Loucy (cell line): Measurements from ENCODE around the gene TFB1M.

Experiments used
- H2AFZ ChIP-seq: fragments of 200-600 bp; sonication (generic); 2 replicates; pipeline ENCODE4 v1.6.0; 2016; ENCODE audit warnings: antibody characterized with exemption, mild to moderate bottlenecking, low read length, moderate library complexity
- H3F3A ChIP-seq: fragments of 200-600 bp; 2 replicates; pipeline ENCODE4 v1.6.0; 2016; ENCODE audit warnings: antibody characterized with exemption, low read depth, mild to moderate bottlenecking
- H3K27me3 ChIP-seq: fragments of 200-600 bp; sonication (generic); 2 replicates; pipeline ENCODE4 v1.6.1; 2014; ENCODE audit warnings: low read length, mild to moderate bottlenecking; ENCODE audit not compliant: insufficient read depth, poor library complexity, severe bottlenecking
- H3K36me3 ChIP-seq: fragments of 200-600 bp; sonication (generic); 2 replicates; pipeline ENCODE4 v1.6.1; 2016; ENCODE audit warnings: low read length; ENCODE audit not compliant: insufficient read depth
- H3K4me1 ChIP-seq: fragments of 200-600 bp; sonication (generic); 2 replicates; pipeline ENCODE4 v1.5.1; 2014; ENCODE audit warnings: low read length, mild to moderate bottlenecking; ENCODE audit not compliant: insufficient read depth, poor library complexity, severe bottlenecking
- H3K4me2 ChIP-seq: fragments of 200-600 bp; sonication (generic); 2 replicates; pipeline ENCODE4 v1.6.0; 2014; ENCODE audit warnings: antibody characterized with exemption, low read length, low read depth, mild to moderate bottlenecking; ENCODE audit not compliant: poor library complexity, severe bottlenecking
- H3K4me3 ChIP-seq: fragments of 200-600 bp; sonication (generic); 2 replicates; pipeline ENCODE4 v1.5.1; 2014; ENCODE audit warnings: low read length, mild to moderate bottlenecking, mixed read lengths; ENCODE audit not compliant: poor library complexity, severe bottlenecking
- H3K79me2 ChIP-seq: fragments of 200-600 bp; sonication (generic); 2 replicates; pipeline ENCODE4 v1.6.1; 2014; ENCODE audit warnings: low read length; ENCODE audit not compliant: insufficient read depth
- H3K9ac ChIP-seq: fragments of 200-600 bp; sonication (generic); 2 replicates; pipeline ENCODE4 v1.6.0; 2014; ENCODE audit warnings: mild to moderate bottlenecking, low read depth, low read length, moderate library complexity; ENCODE audit not compliant: poor library complexity, severe bottlenecking
- H3K9me2 ChIP-seq: fragments of 200-600 bp; sonication (generic); replicated peaks from 2 replicates; pipeline ENCODE4 v1.6.1; 2016; ENCODE audit warnings: low read depth, low read length, mixed read lengths
- H3K9me3 ChIP-seq: fragments of 200-600 bp; sonication (generic); 2 replicates; pipeline ENCODE4 v1.6.1; 2014; ENCODE audit warnings: mild to moderate bottlenecking, antibody characterized with exemption, low read length, low read depth; ENCODE audit not compliant: insufficient read depth
- H4K20me1 ChIP-seq: fragments of 200-600 bp; sonication (generic); 2 replicates; pipeline ENCODE4 v1.6.0; 2014; ENCODE audit warnings: antibody characterized with exemption, low read length, mild to moderate bottlenecking; ENCODE audit not compliant: insufficient read depth, poor library complexity, severe bottlenecking
- EZH2phosphoT487 ChIP-seq: fragments of 200-600 bp; IDR thresholded peaks from 2 replicates; pipeline ENCODE4 v1.6.1; 2018; ENCODE audit warnings: antibody characterized with exemption, mild to moderate bottlenecking, moderate library complexity, borderline replicate concordance
- TF ChIP-seq, protein P1 (sequence below): fragments of 200-600 bp; sonication (generic); conservative IDR thresholded peaks from 2 replicates; pipeline ENCODE4 v1.5.1; 2014; ENCODE audit warnings: mild to moderate bottlenecking, antibody characterized with exemption, low read length

The TFB1M gene

DNA sequence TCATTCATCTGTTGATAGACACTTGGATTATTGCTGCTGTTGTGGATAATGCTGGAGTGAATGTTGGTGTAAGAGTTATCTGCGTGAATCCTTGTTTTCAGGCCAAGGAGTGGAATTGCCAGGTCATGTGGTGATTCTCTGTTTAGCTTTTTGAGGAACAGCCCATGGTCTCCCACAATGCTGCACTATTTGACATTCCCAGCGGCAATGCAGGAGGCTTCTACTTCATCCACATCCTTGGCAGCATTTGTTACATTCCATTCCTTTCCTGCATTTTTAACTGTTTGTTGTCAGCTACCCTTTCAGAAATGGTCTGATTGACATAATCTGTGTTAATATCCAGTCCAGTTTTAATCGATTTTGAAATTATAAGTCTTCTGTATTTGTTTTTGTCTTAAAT is 102.2 kb downstream of the TFB1M start:
- Histone ChIP-seq H3K4me2 (no peak overlapping the region), H3K9me2 (no peaks in the 10 kb centered on the region), H4K20me1 (no peaks in the 10 kb centered on the region), H3K4me3 (no peak overlapping the region), H2AFZ (no peak overlapping the region), H3F3A (no peaks in the 10 kb centered on the region), H3K9me3 (no peaks in the 10 kb centered on the region), H3K27me3 (no peaks in the 10 kb centered on the region), H3K36me3 (no peaks in the 10 kb centered on the region), H3K79me2 (no peaks in the 10 kb centered on the region), H3K9ac (no peak overlapping the region), H3K4me1 (peaks cover 18% of the 10 kb centered on the region)
- TF ChIP-seq, protein P1, sequence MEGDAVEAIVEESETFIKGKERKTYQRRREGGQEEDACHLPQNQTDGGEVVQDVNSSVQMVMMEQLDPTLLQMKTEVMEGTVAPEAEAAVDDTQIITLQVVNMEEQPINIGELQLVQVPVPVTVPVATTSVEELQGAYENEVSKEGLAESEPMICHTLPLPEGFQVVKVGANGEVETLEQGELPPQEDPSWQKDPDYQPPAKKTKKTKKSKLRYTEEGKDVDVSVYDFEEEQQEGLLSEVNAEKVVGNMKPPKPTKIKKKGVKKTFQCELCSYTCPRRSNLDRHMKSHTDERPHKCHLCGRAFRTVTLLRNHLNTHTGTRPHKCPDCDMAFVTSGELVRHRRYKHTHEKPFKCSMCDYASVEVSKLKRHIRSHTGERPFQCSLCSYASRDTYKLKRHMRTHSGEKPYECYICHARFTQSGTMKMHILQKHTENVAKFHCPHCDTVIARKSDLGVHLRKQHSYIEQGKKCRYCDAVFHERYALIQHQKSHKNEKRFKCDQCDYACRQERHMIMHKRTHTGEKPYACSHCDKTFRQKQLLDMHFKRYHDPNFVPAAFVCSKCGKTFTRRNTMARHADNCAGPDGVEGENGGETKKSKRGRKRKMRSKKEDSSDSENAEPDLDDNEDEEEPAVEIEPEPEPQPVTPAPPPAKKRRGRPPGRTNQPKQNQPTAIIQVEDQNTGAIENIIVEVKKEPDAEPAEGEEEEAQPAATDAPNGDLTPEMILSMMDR, result no peak
- no peak for TF ChIP-seq EZH2phosphoT487

DNA sequence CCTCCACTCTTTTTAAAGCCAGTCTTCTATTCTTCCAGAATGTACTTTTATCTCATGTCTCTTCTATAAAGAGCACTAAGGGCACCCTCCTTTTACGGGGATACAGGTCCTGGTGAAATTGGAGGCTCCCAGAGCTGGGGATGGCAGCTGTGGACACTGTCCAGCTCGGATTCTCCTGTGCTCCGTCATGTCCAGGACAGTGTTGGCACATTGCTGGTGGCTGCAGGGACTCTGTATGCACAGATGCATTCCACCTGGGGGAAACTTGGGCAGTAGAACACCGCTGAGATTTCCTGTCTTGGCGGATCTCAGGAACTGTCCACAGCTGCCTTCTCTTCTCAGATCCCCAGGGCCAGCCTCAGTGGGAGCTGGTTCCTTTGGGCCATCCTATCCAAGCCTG is 107.1 kb downstream of the TFB1M start:
- no peak overlapping the region for H3K4me3 ChIP-seq
- H3K36me3 ChIP-seq, result no peaks in the 10 kb centered on the region
- H3F3A ChIP-seq, result no peaks in the 10 kb centered on the region
- no peaks in the 10 kb centered on the region for H3K9me2 ChIP-seq
- no peak overlapping the region for H3K9ac ChIP-seq
- no peaks in the 10 kb centered on the region for H3K9me3 ChIP-seq
- H3K4me2 ChIP-seq, result no peak overlapping the region
- no peaks in the 10 kb centered on the region for H3K27me3 ChIP-seq
- TF ChIP-seq, protein P1, result no peak
- TF ChIP-seq EZH2phosphoT487, result no peak
- no peaks in the 10 kb centered on the region for H3K79me2 ChIP-seq
- peaks cover 23% of the 10 kb centered on the region for H3K4me1 ChIP-seq
- no peak overlapping the region for H2AFZ ChIP-seq
- no peaks in the 10 kb centered on the region for H4K20me1 ChIP-seq
